ENCODE data around the gene CCR9. TPM values are rescaled to one million over a fixed set of nuclear protein-coding genes. Genes with fewer than 3 reads are reported as not detected.
A peak's percentile ranks its signal among the peaks of the same experiment; 100 is the strongest.

The CCR9 gene
- total and polyA plus RNA-seq, 10 of the 15 experiments (the other 5 are each of a cell fraction or from before 2014, with no cell fraction given), result 0.05 to 3.9 (median 2.4) TPM

DNA sequence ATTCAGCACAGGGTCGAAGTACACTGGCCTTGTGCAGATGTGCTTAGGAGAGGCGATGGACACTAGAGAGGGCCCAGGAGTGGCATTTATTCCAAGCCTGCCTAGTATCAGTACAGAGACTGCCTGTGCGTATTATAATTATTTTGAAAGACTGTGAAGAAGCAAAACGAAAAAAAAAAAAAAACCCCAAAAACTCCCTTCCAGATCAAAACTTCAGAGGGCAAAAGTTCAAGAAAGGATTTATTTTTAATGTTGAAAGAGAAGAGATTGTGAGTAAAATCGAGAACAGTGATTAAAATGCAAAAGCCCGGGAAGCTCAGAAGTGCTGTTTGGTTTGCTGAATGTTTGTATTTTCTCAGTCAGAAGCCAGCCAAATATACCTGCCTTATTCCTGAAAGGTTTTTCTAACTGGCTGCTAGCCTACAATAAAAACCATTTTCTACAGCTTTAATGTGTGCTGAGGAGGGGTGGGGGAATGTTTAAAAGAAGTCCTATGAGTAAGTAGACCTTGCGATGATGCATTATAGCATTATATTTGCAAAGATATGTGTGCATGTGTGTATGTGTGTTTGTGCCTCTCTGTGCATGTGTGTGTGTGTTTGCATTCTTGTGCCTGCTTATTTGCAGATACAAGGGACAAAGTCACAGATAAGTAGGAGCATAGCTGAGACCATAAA lies 25.2 kb upstream of the CCR9 start (continued):
- TF ChIP-seq HSF1 (IDR thresholded peaks at IDR 0.05; ENCODE audit: low read depth, low read length), result no peak
- no peak for TF ChIP-seq PRDM15 (CRISPR knock-in tag; IDR thresholded peaks at IDR 0.05)
- no peak for TF ChIP-seq RCOR1 (conservative IDR thresholded peaks at IDR 0.05; ENCODE audit: low read depth, low read length)
- TF ChIP-seq ZBED1 (IDR thresholded peaks at IDR 0.05; ENCODE audit: borderline replicate concordance), result peak; percentile 92
- TF ChIP-seq ATF7 (IDR thresholded peaks at IDR 0.05; ENCODE audit: low read depth), result peak; percentile 70
- TF ChIP-seq POLR2AphosphoS2 (IDR thresholded peaks at IDR 0.05; ENCODE audit: low read depth, low read length), result no peak
- peak; percentile 72 for TF ChIP-seq IKZF1 (conservative IDR thresholded peaks at IDR 0.05)
- no peak for TF ChIP-seq ZSCAN29 (IDR thresholded peaks at IDR 0.05)
- no peak for TF ChIP-seq NR2C1 (IDR thresholded peaks at IDR 0.05)
- no peak for TF ChIP-seq CHD4 (IDR thresholded peaks at IDR 0.05)
- peak; percentile 75; the same call in 1 of the 2 replicates for TF ChIP-seq ZNF217 (IDR thresholded peaks at IDR 0.05)
- peak; percentile 84 for TF ChIP-seq CREM (IDR thresholded peaks at IDR 0.05; ENCODE audit: low read depth)
- TF ChIP-seq KLF5 (IDR thresholded peaks at IDR 0.05; ENCODE audit: partially characterized antibody), result no peak
- TF ChIP-seq GABPA (IDR thresholded peaks at IDR 0.05; ENCODE audit: low read depth), result peak; percentile 62; the same call in 1 of the 2 replicates
- TF ChIP-seq SMAD5 (IDR thresholded peaks at IDR 0.05; ENCODE audit: low read depth), result peak; percentile 45
- TF ChIP-seq SUZ12 (IDR thresholded peaks at IDR 0.05; ENCODE audit: unreplicated experiment), result no peak
- no peak for TF ChIP-seq ZBTB40 (IDR thresholded peaks at IDR 0.05; ENCODE audit: borderline replicate concordance)
- peak in 1 of 2 experiments; percentile 76; a peak in 1 of 4 replicates for TF ChIP-seq ETV6 (conservative IDR thresholded peaks at IDR 0.05 in 1 of 2, IDR thresholded peaks at IDR 0.05 in 1 of 2; ENCODE audit: borderline replicate concordance in 1 of 2, low read depth in 1 of 2)
- TF ChIP-seq RB1 (IDR thresholded peaks at IDR 0.05; ENCODE audit: borderline replicate concordance), result no peak
- no peak for TF ChIP-seq FOS (IDR thresholded peaks at IDR 0.05; ENCODE audit: borderline replicate concordance, extremely low read depth, insufficient read length)
- TF ChIP-seq MYB (IDR thresholded peaks at IDR 0.05; ENCODE audit: borderline replicate concordance, low read depth, low read length), result no peak
